Measurements from ENCODE around the gene PRKAR2B. TPM values are rescaled to one million over a fixed set of nuclear protein-coding genes. Genes with fewer than 3 reads are reported as not detected.
"Not testable (repeated sequence)": the region's sequence is repeated elsewhere in the genome, so short reads cannot be mapped to it uniquely, and the experiment has no call there.

PRKAR2B gene
- total and polyA plus RNA-seq, 7 donors, result 1.3 to 3.5 (median 1.7) TPM

DNA sequence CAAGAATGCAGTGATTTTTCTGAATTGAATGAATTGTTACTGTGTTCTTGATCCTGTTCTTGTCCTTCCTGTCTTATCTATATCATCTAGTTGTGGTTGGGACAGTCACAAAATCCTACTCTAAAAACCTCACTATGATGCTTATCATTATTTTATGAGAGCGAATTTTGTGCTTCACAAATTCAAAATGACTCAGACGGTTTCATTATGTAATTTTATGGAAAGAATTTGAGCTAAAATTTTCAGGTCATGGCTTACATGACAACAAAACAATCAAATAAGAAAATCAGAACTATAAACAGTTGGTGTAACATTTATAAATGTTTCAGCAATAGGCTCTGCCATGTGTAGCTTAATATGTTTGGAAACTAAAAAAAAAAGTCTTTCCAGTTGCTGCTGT is 6.9 kb downstream of the PRKAR2B start:
- H3K36me3 ChIP-seq (ENCODE audit: insufficient read depth in 1 of 2, low read depth in 1 of 2), result no peaks in the 10 kb centered on the region
- WGBS, 3 donors, result 70 to 79% (median 70%) methylated on average over 2 of the region's 2 CpGs
- intact Hi-C loops (cut with DNase I), result loop anchor here in 1 of 2 donors (10.0 kb wide), 1 partner anchor 257 kb away; no protein-coding TSS in a partner anchor
- TF ChIP-seq, protein P1, sequence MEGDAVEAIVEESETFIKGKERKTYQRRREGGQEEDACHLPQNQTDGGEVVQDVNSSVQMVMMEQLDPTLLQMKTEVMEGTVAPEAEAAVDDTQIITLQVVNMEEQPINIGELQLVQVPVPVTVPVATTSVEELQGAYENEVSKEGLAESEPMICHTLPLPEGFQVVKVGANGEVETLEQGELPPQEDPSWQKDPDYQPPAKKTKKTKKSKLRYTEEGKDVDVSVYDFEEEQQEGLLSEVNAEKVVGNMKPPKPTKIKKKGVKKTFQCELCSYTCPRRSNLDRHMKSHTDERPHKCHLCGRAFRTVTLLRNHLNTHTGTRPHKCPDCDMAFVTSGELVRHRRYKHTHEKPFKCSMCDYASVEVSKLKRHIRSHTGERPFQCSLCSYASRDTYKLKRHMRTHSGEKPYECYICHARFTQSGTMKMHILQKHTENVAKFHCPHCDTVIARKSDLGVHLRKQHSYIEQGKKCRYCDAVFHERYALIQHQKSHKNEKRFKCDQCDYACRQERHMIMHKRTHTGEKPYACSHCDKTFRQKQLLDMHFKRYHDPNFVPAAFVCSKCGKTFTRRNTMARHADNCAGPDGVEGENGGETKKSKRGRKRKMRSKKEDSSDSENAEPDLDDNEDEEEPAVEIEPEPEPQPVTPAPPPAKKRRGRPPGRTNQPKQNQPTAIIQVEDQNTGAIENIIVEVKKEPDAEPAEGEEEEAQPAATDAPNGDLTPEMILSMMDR (IDR thresholded peaks at IDR 0.05), result no peak
- H3K27ac ChIP-seq, result no peak overlapping the region
- no peak overlapping the region for H3K4me3 ChIP-seq
- H3K9me3 ChIP-seq, result no peaks in the 10 kb centered on the region
- DNase-seq (no peak), ATAC-seq (no peak)
- no peaks in the 10 kb centered on the region for H3K4me1 ChIP-seq
- peaks cover 0 to 19% (median 0%) of the 10 kb centered on the region in 3 donors for H3K27me3 ChIP-seq (ENCODE audit: insufficient read depth in 3 of 3, low read length in 2 of 3)

GRCh38 chr7:107054965-107055364 is 10.5 kb downstream of the PRKAR2B start:
- not testable (repeated sequence) for H3K36me3 ChIP-seq (ENCODE audit: insufficient read depth in 1 of 2, low read depth in 1 of 2); ATAC-seq; H3K9me3 ChIP-seq; H3K4me1 ChIP-seq; DNase-seq; H3K27ac ChIP-seq; H3K4me3 ChIP-seq; H3K27me3 ChIP-seq (ENCODE audit: insufficient read depth in 3 of 3, low read length in 2 of 3)
- intact Hi-C loops (cut with DNase I), result loop anchor here in 1 of 2 donors (10.0 kb wide), 1 partner anchor 260 kb away; no protein-coding TSS in a partner anchor
- WGBS, 3 donors, result 86 to 100% (median 100%) methylated on average over 1 of the region's 1 CpG

DNA sequence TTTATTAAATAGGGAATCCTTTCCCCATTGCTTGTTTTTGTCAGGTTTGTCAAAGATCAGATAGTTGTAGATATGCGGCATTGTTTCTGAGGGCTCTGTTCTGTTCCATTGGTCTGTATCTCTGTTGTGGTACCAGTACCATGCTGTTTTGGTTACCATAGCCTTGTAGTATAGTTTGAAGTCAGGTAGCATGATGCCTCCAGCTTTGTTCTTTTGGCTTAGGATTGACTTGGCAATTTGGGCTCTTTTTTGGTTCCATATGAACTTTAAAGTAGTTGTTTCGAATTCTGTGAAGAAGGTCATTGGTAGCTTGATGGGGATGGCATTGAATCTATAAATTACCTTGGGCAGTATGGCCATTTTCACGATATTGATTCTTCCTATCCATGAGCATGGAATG is 11.6 kb downstream of the PRKAR2B start:
- H3K36me3 ChIP-seq (ENCODE audit: insufficient read depth in 1 of 2, low read depth in 1 of 2); H3K9me3 ChIP-seq; H3K27me3 ChIP-seq (ENCODE audit: insufficient read depth in 3 of 3, low read length in 2 of 3); DNase-seq; H3K27ac ChIP-seq; H3K4me1 ChIP-seq; ATAC-seq; H3K4me3 ChIP-seq: not testable (repeated sequence)
- 94 to 100% (median 96%) methylated on average over 2 to 3 of the region's 3 CpGs for WGBS, 3 donors
- intact Hi-C loops (cut with DNase I), result loop anchor here in 1 of 2 donors (10.0 kb wide), 1 partner anchor 261 kb away; no protein-coding TSS in a partner anchor

GRCh38 chr7:107056728-107057473 is 12.4 kb downstream of the PRKAR2B start:
- H3K4me1 ChIP-seq, result no peaks in the 10 kb centered on the region
- H3K36me3 ChIP-seq (ENCODE audit: insufficient read depth in 1 of 2, low read depth in 1 of 2), result no peaks in the 10 kb centered on the region
- TF ChIP-seq, protein P1 (IDR thresholded peaks at IDR 0.05), result no peak
- intact Hi-C loops (cut with DNase I), result loop anchor here in 1 of 2 donors (10.0 kb wide), 1 partner anchor 262 kb away; no protein-coding TSS in a partner anchor
- H3K27me3 ChIP-seq (ENCODE audit: insufficient read depth in 3 of 3, low read length in 2 of 3), result no peaks in the 10 kb centered on the region
- DNase-seq, result no peak
- 68 to 70% (median 70%) methylated on average over 8 of the region's 8 CpGs for WGBS, 3 donors
- H3K9me3 ChIP-seq, result no peaks in the 10 kb centered on the region
- ATAC-seq, result no peak
- H3K4me3 ChIP-seq, result no peak overlapping the region
- no peak overlapping the region for H3K27ac ChIP-seq

DNA sequence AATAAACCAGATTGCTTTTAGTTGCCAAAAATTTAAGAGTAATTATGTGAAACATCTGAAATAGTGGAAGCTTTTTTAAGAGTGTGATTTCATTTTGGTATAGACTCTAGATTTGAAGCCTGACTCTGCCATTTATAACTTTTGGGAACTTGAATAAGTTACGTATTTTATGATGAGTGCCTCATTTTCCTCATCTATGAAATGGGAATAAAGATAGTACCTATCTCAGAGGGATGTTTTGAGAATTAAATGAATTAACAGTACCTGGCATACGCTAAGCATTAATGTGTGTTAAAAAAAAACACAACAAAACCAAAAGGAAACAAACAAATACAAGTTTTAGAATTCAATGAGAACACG is 12.9 kb downstream of the PRKAR2B start:
- no peaks in the 10 kb centered on the region for H3K27me3 ChIP-seq (ENCODE audit: insufficient read depth in 3 of 3, low read length in 2 of 3)
- DNase-seq (no peak), ATAC-seq (no peak)
- TF ChIP-seq, protein P1 (IDR thresholded peaks at IDR 0.05), result no peak
- 87 to 92% (median 88%) methylated on average over 3 of the region's 3 CpGs for WGBS, 3 donors
- no peaks in the 10 kb centered on the region for H3K9me3 ChIP-seq
- no peak overlapping the region for H3K27ac ChIP-seq
- no peaks in the 10 kb centered on the region for H3K4me1 ChIP-seq
- H3K36me3 ChIP-seq (ENCODE audit: insufficient read depth in 1 of 2, low read depth in 1 of 2), result no peaks in the 10 kb centered on the region
- intact Hi-C loops (cut with DNase I), result loop anchor here in 1 of 2 donors (10.0 kb wide), 1 partner anchor 263 kb away; no protein-coding TSS in a partner anchor
- H3K4me3 ChIP-seq, result no peak overlapping the region

Measured in psoas muscle (tissue), 8 donors.